ENCODE results near the gene ABCA3. TPM values are rescaled to one million over a fixed set of nuclear protein-coding genes. Genes with fewer than 3 reads are reported as not detected.

ABCA3 gene
- total and polyA plus RNA-seq, 2 experiments from 2014 or later, result 3.0 to 4.1 TPM

- Mint-ChIP-seq H3K27me3 (ENCODE audit: insufficient read depth, low read depth, poor library complexity) (peaks cover 11% of the 10 kb centered on the region), H3K36me3 (ENCODE audit: low read depth) (no peaks in the 10 kb centered on the region; the same call in 2 of the 3 replicates), H3K27ac (no peak overlapping the region), H3K9me3 (no peaks in the 10 kb centered on the region), H3K4me3 (no peak overlapping the region), H3K4me1 (peaks cover 8% of the 10 kb centered on the region; the same call in 2 of the 3 replicates)
- Histone ChIP-seq H3K4me3 (no peak overlapping the region), H3K9me2 (ENCODE audit: insufficient read depth) (no peaks in the 10 kb centered on the region), H3K27me3 (ENCODE audit: insufficient read depth) (no peaks in the 10 kb centered on the region), H2AFZ (no peak overlapping the region), H3K79me2 (replicated peaks; ENCODE audit: insufficient read depth) (no peaks in the 10 kb centered on the region), H3F3A (replicated peaks; ENCODE audit: low read depth) (no peaks in the 10 kb centered on the region), H3K4me1 (ENCODE audit: insufficient read depth) (no peaks in the 10 kb centered on the region), H3K36me3 (ENCODE audit: insufficient read depth) (no peaks in the 10 kb centered on the region), H3K4me2 (no peak overlapping the region), H3K27ac (ENCODE audit: low read depth) (no peak overlapping the region), H4K20me1 (replicated peaks; ENCODE audit: insufficient read depth) (no peaks in the 10 kb centered on the region)
- TF ChIP-seq JUNB (IDR thresholded peaks at IDR 0.05; ENCODE audit: unreplicated experiment), result no peak
- TF ChIP-seq, protein P1, sequence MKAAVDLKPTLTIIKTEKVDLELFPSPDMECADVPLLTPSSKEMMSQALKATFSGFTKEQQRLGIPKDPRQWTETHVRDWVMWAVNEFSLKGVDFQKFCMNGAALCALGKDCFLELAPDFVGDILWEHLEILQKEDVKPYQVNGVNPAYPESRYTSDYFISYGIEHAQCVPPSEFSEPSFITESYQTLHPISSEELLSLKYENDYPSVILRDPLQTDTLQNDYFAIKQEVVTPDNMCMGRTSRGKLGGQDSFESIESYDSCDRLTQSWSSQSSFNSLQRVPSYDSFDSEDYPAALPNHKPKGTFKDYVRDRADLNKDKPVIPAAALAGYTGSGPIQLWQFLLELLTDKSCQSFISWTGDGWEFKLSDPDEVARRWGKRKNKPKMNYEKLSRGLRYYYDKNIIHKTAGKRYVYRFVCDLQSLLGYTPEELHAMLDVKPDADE (IDR thresholded peaks at IDR 0.05), result no peak
- TF ChIP-seq CTCF (conservative IDR thresholded peaks at IDR 0.05; ENCODE audit: low read depth in 2 of 2), result peak; percentile 28 to 36
- TF ChIP-seq ZNF331 (CRISPR knock-in tag; IDR thresholded peaks at IDR 0.05; ENCODE audit: low read depth), result no peak
- TF ChIP-seq EZH2phosphoT487 (IDR thresholded peaks at IDR 0.05; ENCODE audit: unreplicated experiment), result no peak
- no peak for TF ChIP-seq ZNF114 (CRISPR knock-in tag; IDR thresholded peaks at IDR 0.05)
- ATAC-seq (peak; percentile 78), DNase-seq (ENCODE audit: low spot score) (peak; percentile 74)
Measured at GRCh38 chr16:2278272-2278608, 62.3 kb downstream of the ABCA3 start.

DNA sequence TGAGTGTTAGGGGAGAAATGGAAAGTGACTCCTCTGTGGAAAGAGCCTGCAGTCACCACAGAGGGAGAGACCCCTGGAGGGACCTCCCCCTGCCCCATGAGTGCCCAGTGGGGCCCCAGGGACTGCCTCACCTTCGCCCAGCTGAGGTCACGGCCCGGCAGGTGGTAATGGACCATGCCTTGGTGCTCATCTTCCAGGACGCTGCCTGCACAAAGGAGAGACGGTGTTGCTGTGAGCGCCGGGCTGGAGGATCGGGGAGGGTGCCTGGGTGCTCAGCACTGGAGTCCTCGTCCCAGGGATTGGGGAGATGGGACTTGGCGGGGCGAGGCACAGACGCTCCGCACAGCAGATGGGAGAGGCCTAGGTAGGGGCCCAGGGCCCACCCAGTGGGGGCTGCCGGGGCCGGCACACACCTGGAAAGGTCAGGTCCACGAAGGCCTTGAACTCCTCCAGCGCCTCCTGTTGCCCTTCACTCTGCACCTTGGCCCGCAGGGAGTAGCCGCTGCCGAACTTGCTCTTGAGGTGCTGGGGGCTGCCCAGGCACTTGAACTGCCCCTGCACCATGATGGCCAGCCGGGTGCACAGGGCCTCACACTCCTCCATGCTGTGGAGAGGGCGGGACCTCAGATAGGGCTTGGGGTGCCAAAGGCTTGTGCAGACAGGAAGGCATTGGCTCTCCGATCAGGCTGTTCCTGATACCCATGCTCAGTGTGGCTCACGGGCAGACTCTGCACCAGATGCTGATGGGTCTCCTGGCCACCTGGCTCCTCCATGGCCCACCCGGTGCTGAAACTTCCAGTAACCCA is 62.9 kb downstream of the ABCA3 start:
- H3K27ac Mint-ChIP-seq, result no peak overlapping the region
- no peak overlapping the region for H3K4me3 Mint-ChIP-seq
- H3K27ac ChIP-seq (ENCODE audit: low read depth), result no peak overlapping the region
- H3K4me3 ChIP-seq, result no peak overlapping the region
- H3K36me3 ChIP-seq (ENCODE audit: insufficient read depth), result no peaks in the 10 kb centered on the region
- H3K9me3 Mint-ChIP-seq, result no peaks in the 10 kb centered on the region
- peaks cover 11% of the 10 kb centered on the region for H3K27me3 Mint-ChIP-seq (ENCODE audit: insufficient read depth, low read depth, poor library complexity)
- no peaks in the 10 kb centered on the region for H3F3A ChIP-seq (replicated peaks; ENCODE audit: low read depth)
- H3K9me2 ChIP-seq (ENCODE audit: insufficient read depth), result no peaks in the 10 kb centered on the region
- DNase-seq (ENCODE audit: low spot score) (no peak), ATAC-seq (no peak; the same call in 1 of the 3 replicates)
- H3K79me2 ChIP-seq (replicated peaks; ENCODE audit: insufficient read depth), result no peaks in the 10 kb centered on the region
- no peak for TF ChIP-seq JUNB (IDR thresholded peaks at IDR 0.05; ENCODE audit: unreplicated experiment)
- no peak overlapping the region; the same call in 1 of the 2 replicates for H2AFZ ChIP-seq
- H4K20me1 ChIP-seq (replicated peaks; ENCODE audit: insufficient read depth), result no peaks in the 10 kb centered on the region
- no peaks in the 10 kb centered on the region; the same call in 2 of the 3 replicates for H3K36me3 Mint-ChIP-seq (ENCODE audit: low read depth)
- peaks cover 8% of the 10 kb centered on the region; the same call in 2 of the 3 replicates for H3K4me1 Mint-ChIP-seq
- H3K4me1 ChIP-seq (ENCODE audit: insufficient read depth), result no peaks in the 10 kb centered on the region
- H3K27me3 ChIP-seq (ENCODE audit: insufficient read depth), result no peaks in the 10 kb centered on the region
- H3K4me2 ChIP-seq, result no peak overlapping the region
